Esophagus squamous epithelium (tissue), 4 donors: ENCODE measurements around the gene SNAPC4.

ENCODE experiments used
- CTCF ChIP-seq, 6 experiments: fragments of 450-650 bp in 4 of 6; fragments of 200-600 bp in 2 of 6; sonication (generic) in 2 of 6; IDR thresholded peaks; one replicate each; pipeline ENCODE4 v1.5.1; 2016 to 2019; ENCODE audit warnings: antibody characterized with exemption in 6 of 6, mild to moderate bottlenecking in 4 of 6, moderate library complexity in 4 of 6
- POLR2A ChIP-seq, 4 donors: fragments of 450-650 bp; IDR thresholded peaks; one replicate each; pipeline ENCODE4 v1.6.1; 2017; ENCODE audit warnings: antibody characterized with exemption in 4 of 4, mild to moderate bottlenecking in 4 of 4, moderate library complexity in 3 of 4

GRCh38 chr9:136355616-136356557, 44.1 kb downstream of the SNAPC4 start:
- TF ChIP-seq CTCF (IDR thresholded peaks at IDR 0.05) (no peak), POLR2A (IDR thresholded peaks at IDR 0.05) (no peak)
